Lung (tissue), 12 donors: Measurements from ENCODE around the gene GABRR2. TPM values are rescaled to one million over a fixed set of nuclear protein-coding genes. Genes with fewer than 3 reads are reported as not detected.
"Not testable (repeated sequence)": the region's sequence is repeated elsewhere in the genome, so short reads cannot be mapped to it uniquely, and the experiment has no call there.

ENCODE experiments used
- ATAC-seq: fragments of 200-7000 bp; cut with Tn5 transposase; one replicate; pipeline ENCODE4 v1.9.1; 2020; ENCODE audit warnings: moderate number of reproducible peaks; ENCODE audit not compliant: insufficient read depth, low FRiP score
- DNase-seq, 3 donors: peaks; one replicate each; pipeline ENCODE4 v3.0.0-alpha.2; 2013 to 2017
- H3K27ac ChIP-seq, 2 donors: one replicate each; pipeline ENCODE4 v1.5.1; 2013; ENCODE audit warnings: mild to moderate bottlenecking in 2 of 2, moderate library complexity in 2 of 2, control low read depth in 1 of 2, inconsistent platforms in 1 of 2, low read depth in 1 of 2, low read length in 1 of 2
- H3K27me3 ChIP-seq, 3 donors: one replicate each; pipeline ENCODE4 v1.5.1; 2013; ENCODE audit warnings: low read length in 2 of 3; ENCODE audit not compliant: control insufficient read depth in 3 of 3, insufficient read depth in 3 of 3
- H3K36me3 ChIP-seq, 4 donors: one replicate each; pipeline ENCODE4 v1.5.1; 2013; ENCODE audit warnings: low read length in 4 of 4, mild to moderate bottlenecking in 1 of 4, moderate library complexity in 1 of 4; ENCODE audit not compliant: control insufficient read depth in 4 of 4, insufficient read depth in 4 of 4
- H3K4me1 ChIP-seq, 5 donors: one replicate each; pipeline ENCODE4 v1.5.1; 2013; ENCODE audit warnings: low read length in 5 of 5, mild to moderate bottlenecking in 2 of 5, moderate library complexity in 1 of 5; ENCODE audit not compliant: control insufficient read depth in 5 of 5, insufficient read depth in 5 of 5
- H3K4me3 ChIP-seq: one replicate; pipeline ENCODE4 v1.5.1; 2013; ENCODE audit warnings: mild to moderate bottlenecking, control low read depth, moderate library complexity
- H3K9ac ChIP-seq, 2 donors: one replicate each; pipeline ENCODE4 v1.5.1; 2013; ENCODE audit warnings: low read length in 2 of 2, control low read depth in 1 of 2; ENCODE audit not compliant: insufficient read depth in 1 of 2
- H3K9me3 ChIP-seq, 4 donors: one replicate each; pipeline ENCODE4 v1.5.1; 2013; ENCODE audit warnings: low read length in 3 of 4, mild to moderate bottlenecking in 1 of 4, moderate library complexity in 1 of 4; ENCODE audit not compliant: control insufficient read depth in 4 of 4, insufficient read depth in 3 of 4
- WGBS, 2 donors: extraction: QIAGEN DNeasy Blood & Tissue Kit; methylation state at CpG; one replicate each; pipeline ENCODE4 v1.1.7; 2013; 5-methylcytosine and 5-hydroxymethylcytosine counted together
- polyA plus RNA-seq, 2 donors: library from polyadenylated mRNA; stranded (reverse); fragments of 200-250 nt; gene quantifications; one replicate each; pipeline ENCODE4 v1.2.1, GENCODE V29; 2013
- total RNA-seq, 2 donors: library from RNA; depleted of rRNA in 1 of 2; stranded (reverse); fragments of >200 nt in 1 of 2; gene quantifications; one replicate each; pipeline ENCODE4 v1.2.1, GENCODE V29; 2014 to 2021
- TF ChIP-seq, protein P1 (sequence below): IDR thresholded peaks from 2 replicates; pipeline ENCODE4 v1.5.1; 2012; ENCODE audit warnings: mild to moderate bottlenecking; ENCODE audit errors: control extremely low read depth, extremely low read depth
- donor health status: control.
- donor health status: control.
- donor health status: Bipolar disorder and iron deficiency.
- donor health status: healthy.
- donor health status: DM: yes; HTN: yes; CAD: no.

The GABRR2 gene
- total and polyA plus RNA-seq, 4 donors, result 0.33 to 1.5 (median 1.4) TPM

- no peaks in the 10 kb centered on the region for H3K36me3 ChIP-seq
- no peak overlapping the region for H3K9ac ChIP-seq
- H3K4me1 ChIP-seq, result no peaks in the 10 kb centered on the region
- H3K4me3 ChIP-seq, result no peak overlapping the region
- TF ChIP-seq, protein P1, sequence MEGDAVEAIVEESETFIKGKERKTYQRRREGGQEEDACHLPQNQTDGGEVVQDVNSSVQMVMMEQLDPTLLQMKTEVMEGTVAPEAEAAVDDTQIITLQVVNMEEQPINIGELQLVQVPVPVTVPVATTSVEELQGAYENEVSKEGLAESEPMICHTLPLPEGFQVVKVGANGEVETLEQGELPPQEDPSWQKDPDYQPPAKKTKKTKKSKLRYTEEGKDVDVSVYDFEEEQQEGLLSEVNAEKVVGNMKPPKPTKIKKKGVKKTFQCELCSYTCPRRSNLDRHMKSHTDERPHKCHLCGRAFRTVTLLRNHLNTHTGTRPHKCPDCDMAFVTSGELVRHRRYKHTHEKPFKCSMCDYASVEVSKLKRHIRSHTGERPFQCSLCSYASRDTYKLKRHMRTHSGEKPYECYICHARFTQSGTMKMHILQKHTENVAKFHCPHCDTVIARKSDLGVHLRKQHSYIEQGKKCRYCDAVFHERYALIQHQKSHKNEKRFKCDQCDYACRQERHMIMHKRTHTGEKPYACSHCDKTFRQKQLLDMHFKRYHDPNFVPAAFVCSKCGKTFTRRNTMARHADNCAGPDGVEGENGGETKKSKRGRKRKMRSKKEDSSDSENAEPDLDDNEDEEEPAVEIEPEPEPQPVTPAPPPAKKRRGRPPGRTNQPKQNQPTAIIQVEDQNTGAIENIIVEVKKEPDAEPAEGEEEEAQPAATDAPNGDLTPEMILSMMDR, result no peak
- ATAC-seq, result no peak
- 49 to 51% methylated on average over 3 of the region's 3 CpGs for WGBS, 2 donors
- no peak for DNase-seq
- H3K27me3 ChIP-seq, result peaks cover 0 to 4% (median 0%) of the 10 kb centered on the region in 3 donors
- H3K9me3 ChIP-seq, result no peaks in the 10 kb centered on the region
- no peak overlapping the region for H3K27ac ChIP-seq
Observed at GRCh38 chr6:89239338-89239737, 75.8 kb downstream of the GABRR2 start.

- Histone ChIP-seq H3K27ac (no peak overlapping the region), H3K36me3 (no peaks in the 10 kb centered on the region), H3K9me3 (no peaks in the 10 kb centered on the region), H3K9ac (no peak overlapping the region), H3K4me3 (no peak overlapping the region), H3K4me1 (no peaks in the 10 kb centered on the region), H3K27me3 (no peaks in the 10 kb centered on the region)
- TF ChIP-seq, protein P1, result no peak
- DNase-seq (no peak), ATAC-seq (no peak)
Observed at GRCh38 chr6:89237158-89237557, 77.9 kb downstream of the GABRR2 start.

DNA sequence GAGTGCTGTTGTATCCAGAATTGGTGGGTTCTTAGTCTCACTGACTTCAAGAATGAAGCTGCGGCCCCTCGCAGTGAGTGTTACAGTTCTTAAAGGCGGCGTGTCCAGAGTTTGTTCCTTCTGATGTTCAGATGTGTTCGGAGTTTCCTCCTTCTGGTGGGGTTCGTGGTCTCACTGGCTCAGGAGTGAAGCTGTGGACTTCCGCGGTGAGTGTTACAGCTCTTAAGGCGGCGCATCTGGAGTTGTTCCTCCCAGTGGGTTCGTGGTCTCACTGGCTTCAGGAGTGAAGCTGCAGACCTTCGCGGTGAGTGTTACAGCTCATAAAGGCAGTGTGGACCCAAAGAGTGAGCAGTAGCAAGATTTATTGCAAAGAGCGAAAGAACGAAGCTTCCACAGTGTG lies 81.5 kb downstream of the GABRR2 start:
- H3K4me3 ChIP-seq, H3K4me1 ChIP-seq, H3K27me3 ChIP-seq, H3K36me3 ChIP-seq, H3K9ac ChIP-seq, ATAC-seq, H3K9me3 ChIP-seq, H3K27ac ChIP-seq, DNase-seq: not testable (repeated sequence)
- WGBS, 2 donors, result 50 to 73% methylated on average over 15 of the region's 15 CpGs

GRCh38 chr6:89222712-89223039 lies 92.4 kb downstream of the GABRR2 start:
- H3K36me3 ChIP-seq, result no peaks in the 10 kb centered on the region
- TF ChIP-seq, protein P1, result no peak
- H3K27ac ChIP-seq, result no peak overlapping the region
- peaks cover 0 to 4% (median 0%) of the 10 kb centered on the region in 4 donors for H3K9me3 ChIP-seq
- no peak overlapping the region for H3K4me3 ChIP-seq
- WGBS, 2 donors, result 80 to 86% methylated on average over 4 of the region's 4 CpGs
- DNase-seq (no peak), ATAC-seq (no peak)
- peaks cover 0 to under 1% (median 0%) of the 10 kb centered on the region in 3 donors for H3K27me3 ChIP-seq
- H3K4me1 ChIP-seq, result peaks cover 0 to under 1% (median 0%) of the 10 kb centered on the region in 5 donors
- no peak overlapping the region for H3K9ac ChIP-seq
